Ishikawa (cell line): ENCODE measurements around the gene MBLAC1.

Source experiments
- CEBPB ChIP-seq: IDR thresholded peaks from 2 replicates; pipeline ENCODE4 v1.6.1; 2012
- CREB1 ChIP-seq: IDR thresholded peaks from 2 replicates; pipeline ENCODE4 v1.6.1; 2012; ENCODE audit warnings: low read depth
- EGR1 ChIP-seq: IDR thresholded peaks from 2 replicates; pipeline ENCODE4 v1.6.1; 2012
- FOXM1 ChIP-seq: IDR thresholded peaks from 2 replicates; pipeline ENCODE4 v1.6.1; 2012; ENCODE audit warnings: low read depth, borderline replicate concordance
- RAD21 ChIP-seq: IDR thresholded peaks from 2 replicates; pipeline ENCODE4 v1.6.1; 2012; ENCODE audit warnings: low read depth
- TAF1 ChIP-seq: IDR thresholded peaks from 2 replicates; pipeline ENCODE4 v1.6.1; 2012; ENCODE audit warnings: low read depth, mild to moderate bottlenecking
- YY1 ChIP-seq: IDR thresholded peaks from 2 replicates; pipeline ENCODE4 v1.6.1; 2012; ENCODE audit warnings: low read depth
- ZBTB7A ChIP-seq: IDR thresholded peaks from 2 replicates; pipeline ENCODE4 v1.6.1; 2012; ENCODE audit warnings: low read depth
- TF ChIP-seq, protein P1 (sequence below): IDR thresholded peaks from 2 replicates; pipeline ENCODE4 v1.6.1; 2012
- TF ChIP-seq, protein P2 (sequence below): IDR thresholded peaks from 2 replicates; pipeline ENCODE4 v1.6.1; 2012; ENCODE audit warnings: low read depth, mild to moderate bottlenecking

DNA sequence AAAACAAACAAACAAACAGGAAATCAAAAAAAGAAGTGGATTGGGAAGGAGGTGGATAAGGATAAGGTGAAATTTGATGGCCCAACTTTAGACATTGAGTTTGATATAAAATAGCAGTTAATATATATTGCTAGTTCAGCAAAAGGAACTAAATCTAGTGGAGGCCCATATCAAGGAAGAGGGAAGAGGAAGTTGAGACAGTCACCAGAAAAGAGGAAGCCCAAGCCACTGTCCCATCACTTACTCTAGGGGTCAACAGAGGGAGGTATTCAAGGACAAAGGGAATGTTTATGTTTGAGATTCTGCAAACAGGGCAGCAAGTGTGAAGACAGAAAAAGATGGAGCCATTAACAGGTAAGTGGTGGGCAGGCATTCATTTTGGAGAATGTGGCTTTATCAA is 25.6 kb downstream of the MBLAC1 start:
- TF ChIP-seq YY1, result no peak
- no peak for TF ChIP-seq RAD21
- no peak for TF ChIP-seq ZBTB7A
- TF ChIP-seq, protein P1, sequence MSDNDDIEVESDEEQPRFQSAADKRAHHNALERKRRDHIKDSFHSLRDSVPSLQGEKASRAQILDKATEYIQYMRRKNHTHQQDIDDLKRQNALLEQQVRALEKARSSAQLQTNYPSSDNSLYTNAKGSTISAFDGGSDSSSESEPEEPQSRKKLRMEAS, result no peak
- TF ChIP-seq CREB1, result no peak
- no peak for TF ChIP-seq CEBPB
- no peak for TF ChIP-seq EGR1
- TF ChIP-seq, protein P2, sequence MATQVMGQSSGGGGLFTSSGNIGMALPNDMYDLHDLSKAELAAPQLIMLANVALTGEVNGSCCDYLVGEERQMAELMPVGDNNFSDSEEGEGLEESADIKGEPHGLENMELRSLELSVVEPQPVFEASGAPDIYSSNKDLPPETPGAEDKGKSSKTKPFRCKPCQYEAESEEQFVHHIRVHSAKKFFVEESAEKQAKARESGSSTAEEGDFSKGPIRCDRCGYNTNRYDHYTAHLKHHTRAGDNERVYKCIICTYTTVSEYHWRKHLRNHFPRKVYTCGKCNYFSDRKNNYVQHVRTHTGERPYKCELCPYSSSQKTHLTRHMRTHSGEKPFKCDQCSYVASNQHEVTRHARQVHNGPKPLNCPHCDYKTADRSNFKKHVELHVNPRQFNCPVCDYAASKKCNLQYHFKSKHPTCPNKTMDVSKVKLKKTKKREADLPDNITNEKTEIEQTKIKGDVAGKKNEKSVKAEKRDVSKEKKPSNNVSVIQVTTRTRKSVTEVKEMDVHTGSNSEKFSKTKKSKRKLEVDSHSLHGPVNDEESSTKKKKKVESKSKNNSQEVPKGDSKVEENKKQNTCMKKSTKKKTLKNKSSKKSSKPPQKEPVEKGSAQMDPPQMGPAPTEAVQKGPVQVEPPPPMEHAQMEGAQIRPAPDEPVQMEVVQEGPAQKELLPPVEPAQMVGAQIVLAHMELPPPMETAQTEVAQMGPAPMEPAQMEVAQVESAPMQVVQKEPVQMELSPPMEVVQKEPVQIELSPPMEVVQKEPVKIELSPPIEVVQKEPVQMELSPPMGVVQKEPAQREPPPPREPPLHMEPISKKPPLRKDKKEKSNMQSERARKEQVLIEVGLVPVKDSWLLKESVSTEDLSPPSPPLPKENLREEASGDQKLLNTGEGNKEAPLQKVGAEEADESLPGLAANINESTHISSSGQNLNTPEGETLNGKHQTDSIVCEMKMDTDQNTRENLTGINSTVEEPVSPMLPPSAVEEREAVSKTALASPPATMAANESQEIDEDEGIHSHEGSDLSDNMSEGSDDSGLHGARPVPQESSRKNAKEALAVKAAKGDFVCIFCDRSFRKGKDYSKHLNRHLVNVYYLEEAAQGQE, result no peak
- no peak for TF ChIP-seq TAF1
- no peak for TF ChIP-seq FOXM1
